Testis (tissue), 2 donors: ENCODE measurements around the gene LIN7A.
"Not testable (repeated sequence)": the region's sequence is repeated elsewhere in the genome, so short reads cannot be mapped to it uniquely, and the experiment has no call there.

Source experiments
- CTCF ChIP-seq, 3 experiments: fragments of 450-650 bp in 2 of 3; fragments of 200-600 bp in 1 of 3; sonication (generic) in 1 of 3; IDR thresholded peaks; one replicate each; pipeline ENCODE4 v1.5.1; 2016 to 2019; ENCODE audit warnings: antibody characterized with exemption in 3 of 3, mild to moderate bottlenecking in 2 of 3, moderate library complexity in 1 of 3
- POLR2A ChIP-seq: fragments of 450-650 bp; IDR thresholded peaks from one replicate; pipeline ENCODE4 v1.6.1; 2017; ENCODE audit warnings: antibody characterized with exemption, mild to moderate bottlenecking, moderate library complexity

- not testable (repeated sequence) for TF ChIP-seq POLR2A; CTCF (IDR thresholded peaks at IDR 0.05)
Observed at GRCh38 chr12:80788407-80788806, 149.3 kb downstream of the LIN7A start.
